Panc1 (cell line): ENCODE measurements around the gene GREM1. TPM values are rescaled to one million over a fixed set of nuclear protein-coding genes. Genes with fewer than 3 reads are reported as not detected.

ENCODE experiments used
- ATAC-seq: fragments of 200-7000 bp; cut with Tn5 transposase; 2 replicates; pipeline ENCODE4 v1.9.1; 2020; ENCODE audit warnings: mild to moderate bottlenecking, moderate library complexity
- BruUV-seq: library from RNA; stranded (reverse); fragments of 400-500 nt; replicated peaks from 2 replicates; lab custom pipeline; 2021; lab: Mats Ljungman, UMichigan
- CTCF ChIA-PET: fragments of 300-600 bp; sonication (Branson Sonifier 250); formaldehyde crosslinking; loops from one replicate; lab custom pipeline; 2022; ENCODE audit warnings: antibody characterized with exemption; lab: Charles Lee
- POLR2A ChIA-PET: fragments of 300-600 bp; sonication (Branson Sonifier 250); formaldehyde crosslinking; loops from one replicate; lab custom pipeline; 2022; ENCODE audit warnings: antibody characterized with exemption; lab: Charles Lee
- DNase-seq: peaks from one replicate; pipeline ENCODE4 v3.0.0-alpha.2; 2010; ENCODE audit warnings: low read depth, low spot score
- H3K27ac ChIP-seq: 2 replicates; pipeline ENCODE4 v1.5.1; 2011; ENCODE audit warnings: mild to moderate bottlenecking, low read length, inconsistent platforms
- H3K27me3 ChIP-seq: fragments of 200-500 bp; sonication (Bioruptor generic); 2 replicates; pipeline ENCODE4 v1.6.0; 2014; ENCODE audit warnings: low read length, inconsistent platforms; ENCODE audit not compliant: control insufficient read depth, insufficient read depth
- H3K36me3 ChIP-seq: fragments of 200-500 bp; sonication (Bioruptor generic); 2 replicates; pipeline ENCODE4 v1.5.1; 2014; ENCODE audit warnings: inconsistent platforms, mild to moderate bottlenecking, low read length, moderate library complexity; ENCODE audit not compliant: control insufficient read depth, insufficient read depth
- H3K4me1 ChIP-seq: 2 replicates; pipeline ENCODE4 v1.5.1; 2011; ENCODE audit warnings: inconsistent platforms, mild to moderate bottlenecking, low read length, moderate library complexity; ENCODE audit not compliant: control insufficient read depth, insufficient read depth
- H3K4me3 ChIP-seq, 2 experiments: 2 replicates each; pipeline ENCODE4 v1.5.1; 2011 to 2012; ENCODE audit warnings: low read depth in 2 of 2, low read length in 2 of 2, mild to moderate bottlenecking in 2 of 2, inconsistent platforms in 1 of 2, moderate library complexity in 1 of 2
- H3K9me3 ChIP-seq: fragments of 200-500 bp; sonication (Bioruptor generic); 2 replicates; pipeline ENCODE4 v1.5.1; 2014; ENCODE audit warnings: low read depth, mild to moderate bottlenecking, inconsistent platforms, low read length, moderate library complexity; ENCODE audit not compliant: control insufficient read depth, insufficient read depth
- CTCF ChIP-seq: fragments of 450-650 bp; IDR thresholded peaks from 2 replicates; pipeline ENCODE4 v1.5.1; 2017; ENCODE audit warnings: mild to moderate bottlenecking
- POLR2AphosphoS5 ChIP-seq: IDR thresholded peaks from 2 replicates; pipeline ENCODE4 v1.6.1; 2012; ENCODE audit warnings: mild to moderate bottlenecking, low read depth, low read length, moderate library complexity
- REST ChIP-seq, 2 experiments: IDR thresholded peaks; 2 replicates each; pipeline ENCODE4 v1.6.1; 2011 to 2012; ENCODE audit warnings: low read depth in 2 of 2, control low read depth in 1 of 2, low read length in 1 of 2, mild to moderate bottlenecking in 1 of 2, moderate library complexity in 1 of 2; ENCODE audit not compliant: insufficient read depth in 1 of 2
- SIN3A ChIP-seq: IDR thresholded peaks from 2 replicates; pipeline ENCODE4 v1.6.1; 2012; ENCODE audit warnings: low read depth, mild to moderate bottlenecking, low read length, moderate library complexity, borderline replicate concordance; ENCODE audit not compliant: insufficient read depth
- TCF7L2 ChIP-seq: IDR thresholded peaks from 2 replicates; pipeline ENCODE4 v1.6.1; 2011; ENCODE audit warnings: mild to moderate bottlenecking, low read depth, low read length, inconsistent platforms
- in situ Hi-C: cut with HindIII; loops from 2 replicates; pipeline ENCODE4 v1.10.0; 2016; ENCODE audit warnings: low sequenced_read_pairs, low pct_unique_long_range_greater_than_20kb
- intact Hi-C: fragments of 100-400 bp; cut with micrococcal nuclease; formaldehyde crosslinking; loops from one replicate; pipeline ENCODE4 v1.10.0; 2022; ENCODE audit not compliant: unreplicated experiment
- total RNA-seq: library from RNA; stranded (reverse); gene quantifications from one replicate; pipeline ENCODE4 v1.2.1, GENCODE V29; 2021; ENCODE audit not compliant: unreplicated experiment

The GREM1 gene
- total RNA-seq, 1 experiment from 2014 or later, result 0.41 TPM

- Histone ChIP-seq H3K4me1 (no peaks in the 10 kb centered on the region), H3K36me3 (no peaks in the 10 kb centered on the region), H3K9me3 (no peaks in the 10 kb centered on the region), H3K27me3 (no peaks in the 10 kb centered on the region), H3K4me3 (no peak overlapping the region), H3K27ac (no peak overlapping the region)
- TF ChIP-seq POLR2AphosphoS5, result no peak
- no peak for TF ChIP-seq CTCF
- no peak for TF ChIP-seq SIN3A
- no peak for TF ChIP-seq REST (IDR thresholded peaks at IDR 0.05; ENCODE audit: insufficient read depth in 1 of 2, low read depth in 2 of 2, low read length in 1 of 2)
- TF ChIP-seq TCF7L2, result no peak
- ChIA-PET POLR2A (no interaction called here), CTCF (no interaction called here)
- ATAC-seq, result no peak
- intact Hi-C loops (no loop called here), in situ Hi-C loops (no loop called here)
- no TSS peak for BruUV-seq
- no peak for DNase-seq
These were observed 13.2 kb downstream of the GREM1 start for GRCh38 chr15:32730677-32731654.

- BruUV-seq, result no TSS peak
- no peak for DNase-seq
- Histone ChIP-seq H3K9me3 (no peaks in the 10 kb centered on the region), H3K4me1 (no peaks in the 10 kb centered on the region), H3K27me3 (no peaks in the 10 kb centered on the region), H3K27ac (no peak overlapping the region), H3K36me3 (no peaks in the 10 kb centered on the region), H3K4me3 (no peak overlapping the region)
- no peak for TF ChIP-seq TCF7L2
- no peak for TF ChIP-seq REST (IDR thresholded peaks at IDR 0.05; ENCODE audit: insufficient read depth in 1 of 2, low read depth in 2 of 2, low read length in 1 of 2)
- no peak for TF ChIP-seq POLR2AphosphoS5
- TF ChIP-seq SIN3A, result no peak
- TF ChIP-seq CTCF, result no peak
- in situ Hi-C loops, result no loop called here
- no peak for ATAC-seq
- ChIA-PET POLR2A (no interaction called here), CTCF (no interaction called here)
- intact Hi-C loops, result no loop called here
These were observed 14.9 kb downstream of the GREM1 start for GRCh38 chr15:32732574-32733157.
